ENCODE data around the gene PEAK1.

The PEAK1 gene

GRCh38 chr15:77419836-77420609, at the start of gene PEAK1:
Gene PEAK1 (minus strand): TSS chr15:77420104. CDS start chr15:77181926, 238,178 bp downstream.
- Histone ChIP-seq H3K4me1 (ENCODE audit: insufficient read depth, low read length) (peaks cover 33% of the 10 kb centered on the region), H3K9me3 (ENCODE audit: insufficient read depth, low read depth, low read length) (no peaks in the 10 kb centered on the region), H3K4me3 (ENCODE audit: low read length) (peak within 1 kb of the TSS; percentile 89), H3K27me3 (ENCODE audit: insufficient read depth, low read length) (0 out of 2 replicates have a peak, but pooled peaks cover 9% of the 10 kb centered on the region), H3K27ac (ENCODE audit: low read length) (peak within 1 kb of the TSS; percentile 80), H3K9ac (ENCODE audit: low read depth, low read length) (peak within 1 kb of the TSS; percentile 89), H3K36me3 (ENCODE audit: insufficient read depth, low read depth, low read length) (no peaks in the 10 kb centered on the region)

DNA sequence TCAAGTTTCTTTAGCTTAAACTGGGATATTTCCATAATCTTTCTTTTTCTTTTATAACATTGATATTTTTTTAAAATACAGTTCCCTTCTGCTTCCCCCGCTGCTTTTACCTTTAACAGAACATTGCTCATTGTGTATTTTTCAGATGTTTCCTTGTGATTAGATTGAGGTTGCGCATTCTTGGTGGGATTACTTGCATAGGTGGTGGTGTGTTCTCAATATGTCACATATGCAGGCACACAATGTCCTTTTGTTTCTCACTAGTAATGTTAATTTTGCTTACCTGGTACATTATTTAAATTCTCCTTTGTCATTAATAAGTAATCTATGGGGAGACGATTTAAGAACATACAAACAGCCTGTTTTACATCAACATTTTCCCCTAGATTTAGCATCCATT, 49.0 kb upstream of the PEAK1 start:
- peaks cover 75% of the 10 kb centered on the region for H3K36me3 ChIP-seq (ENCODE audit: insufficient read depth, low read depth, low read length)
- no peak overlapping the region for H3K9ac ChIP-seq (ENCODE audit: low read depth, low read length)
- H3K4me1 ChIP-seq (ENCODE audit: insufficient read depth, low read length), result peaks cover 29% of the 10 kb centered on the region
- H3K9me3 ChIP-seq (ENCODE audit: insufficient read depth, low read depth, low read length), result no peaks in the 10 kb centered on the region
- no peaks in the 10 kb centered on the region for H3K27me3 ChIP-seq (ENCODE audit: insufficient read depth, low read length)
- peak overlapping the region; percentile 11 for H3K27ac ChIP-seq (ENCODE audit: low read length)
- peak overlapping the region; percentile 23; the same call in 1 of the 2 replicates for H3K4me3 ChIP-seq (ENCODE audit: low read length)

DNA sequence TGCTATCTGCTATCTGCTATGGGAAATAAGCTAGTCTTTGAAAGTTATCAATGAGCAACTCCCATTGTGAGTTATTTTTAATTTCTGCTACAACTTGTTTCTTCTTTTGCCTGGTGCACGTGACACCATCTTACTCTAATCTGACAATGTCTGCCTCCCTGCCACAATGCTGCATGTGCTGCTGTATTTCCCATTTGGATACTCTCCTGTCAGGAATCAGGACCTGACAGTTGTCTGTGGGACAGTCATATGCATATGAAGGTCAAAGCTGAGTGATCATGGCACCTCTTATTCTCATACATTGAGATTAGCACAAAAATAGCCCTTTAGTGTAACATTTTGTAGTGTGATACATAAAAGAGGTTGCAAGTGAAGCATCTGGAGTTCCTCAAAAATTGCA, 46.6 kb upstream of the PEAK1 start:
- peaks cover 29% of the 10 kb centered on the region for H3K4me1 ChIP-seq (ENCODE audit: insufficient read depth, low read length)
- no peak overlapping the region for H3K4me3 ChIP-seq (ENCODE audit: low read length)
- peaks cover 66% of the 10 kb centered on the region for H3K36me3 ChIP-seq (ENCODE audit: insufficient read depth, low read depth, low read length)
- no peaks in the 10 kb centered on the region for H3K9me3 ChIP-seq (ENCODE audit: insufficient read depth, low read depth, low read length)
- H3K9ac ChIP-seq (ENCODE audit: low read depth, low read length), result no peak overlapping the region
- H3K27me3 ChIP-seq (ENCODE audit: insufficient read depth, low read length), result no peaks in the 10 kb centered on the region
- no peak overlapping the region for H3K27ac ChIP-seq (ENCODE audit: low read length)

GRCh38 chr15:77464129-77464865, 44.4 kb upstream of the PEAK1 start:
- Histone ChIP-seq H3K27me3 (ENCODE audit: insufficient read depth, low read length) (no peaks in the 10 kb centered on the region), H3K4me3 (ENCODE audit: low read length) (no peak overlapping the region), H3K9ac (ENCODE audit: low read depth, low read length) (no peak overlapping the region), H3K9me3 (ENCODE audit: insufficient read depth, low read depth, low read length) (no peaks in the 10 kb centered on the region), H3K36me3 (ENCODE audit: insufficient read depth, low read depth, low read length) (peaks cover 60% of the 10 kb centered on the region), H3K27ac (ENCODE audit: low read length) (no peak overlapping the region), H3K4me1 (ENCODE audit: insufficient read depth, low read length) (peaks cover 29% of the 10 kb centered on the region)

GRCh38 chr15:77461486-77461885, 41.6 kb upstream of the PEAK1 start:
- no peak overlapping the region for H3K9ac ChIP-seq (ENCODE audit: low read depth, low read length)
- H3K27ac ChIP-seq (ENCODE audit: low read length), result no peak overlapping the region
- peaks cover 10% of the 10 kb centered on the region for H3K4me1 ChIP-seq (ENCODE audit: insufficient read depth, low read length)
- H3K9me3 ChIP-seq (ENCODE audit: insufficient read depth, low read depth, low read length), result no peaks in the 10 kb centered on the region
- H3K4me3 ChIP-seq (ENCODE audit: low read length), result no peak overlapping the region
- no peaks in the 10 kb centered on the region for H3K27me3 ChIP-seq (ENCODE audit: insufficient read depth, low read length)
- peaks cover 54% of the 10 kb centered on the region for H3K36me3 ChIP-seq (ENCODE audit: insufficient read depth, low read depth, low read length)

DNA sequence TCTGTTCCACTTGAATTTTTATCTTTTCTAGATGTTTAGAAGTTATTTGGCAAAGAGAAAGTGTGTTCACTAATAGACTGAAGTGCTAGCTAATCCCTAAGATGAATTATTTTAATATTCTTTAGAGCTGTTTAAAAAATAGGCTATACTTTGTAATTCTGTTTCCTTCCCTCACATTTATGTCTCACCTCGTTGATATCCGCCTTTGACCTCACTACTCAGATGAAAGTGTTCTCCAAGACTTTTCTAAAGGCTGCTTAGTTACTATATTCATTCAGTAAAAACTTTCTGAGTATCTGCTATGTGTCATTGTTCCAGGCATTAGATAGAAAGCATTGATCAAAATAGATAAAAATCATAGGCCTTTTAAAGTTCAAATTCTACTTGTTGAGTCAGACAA, 39.1 kb upstream of the PEAK1 start:
- Histone ChIP-seq H3K9me3 (ENCODE audit: insufficient read depth, low read depth, low read length) (no peaks in the 10 kb centered on the region), H3K36me3 (ENCODE audit: insufficient read depth, low read depth, low read length) (peaks cover 36% of the 10 kb centered on the region), H3K27ac (ENCODE audit: low read length) (no peak overlapping the region), H3K9ac (ENCODE audit: low read depth, low read length) (no peak overlapping the region), H3K4me3 (ENCODE audit: low read length) (no peak overlapping the region), H3K4me1 (ENCODE audit: insufficient read depth, low read length) (peaks cover 8% of the 10 kb centered on the region; the same call in 1 of the 2 replicates), H3K27me3 (ENCODE audit: insufficient read depth, low read length) (no peaks in the 10 kb centered on the region)

DNA sequence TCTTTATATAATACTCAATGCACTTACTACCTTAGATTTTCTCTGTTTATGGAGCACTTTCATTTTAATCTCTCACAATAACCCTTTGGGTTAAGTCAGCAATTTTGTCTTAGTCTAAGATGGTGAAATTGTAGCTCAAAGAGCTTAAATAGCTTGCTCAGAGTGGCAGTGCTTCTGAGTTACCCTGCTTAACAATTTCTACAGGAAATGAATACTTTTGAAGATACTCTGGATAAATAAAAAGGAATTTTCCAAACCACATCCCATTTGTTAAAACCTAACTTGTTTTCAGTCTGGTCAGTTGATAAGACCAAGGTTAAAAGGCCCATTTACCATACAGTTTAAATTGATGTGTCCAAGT, 38.0 kb upstream of the PEAK1 start:
- Histone ChIP-seq H3K4me3 (ENCODE audit: low read length) (no peak overlapping the region), H3K27ac (ENCODE audit: low read length) (no peak overlapping the region), H3K9me3 (ENCODE audit: insufficient read depth, low read depth, low read length) (no peaks in the 10 kb centered on the region), H3K4me1 (ENCODE audit: insufficient read depth, low read length) (peaks cover 8% of the 10 kb centered on the region; the same call in 1 of the 2 replicates), H3K36me3 (ENCODE audit: insufficient read depth, low read depth, low read length) (peaks cover 31% of the 10 kb centered on the region), H3K27me3 (ENCODE audit: insufficient read depth, low read length) (no peaks in the 10 kb centered on the region), H3K9ac (ENCODE audit: low read depth, low read length) (no peak overlapping the region)

GRCh38 chr15:77457191-77457904, 37.4 kb upstream of the PEAK1 start:
- no peak overlapping the region for H3K4me3 ChIP-seq (ENCODE audit: low read length)

GRCh38 chr15:77456746-77457145, 36.8 kb upstream of the PEAK1 start:
- H3K36me3 ChIP-seq (ENCODE audit: insufficient read depth, low read depth, low read length), result peaks cover 24% of the 10 kb centered on the region
- no peaks in the 10 kb centered on the region for H3K9me3 ChIP-seq (ENCODE audit: insufficient read depth, low read depth, low read length)
- peaks cover 8% of the 10 kb centered on the region; the same call in 1 of the 2 replicates for H3K4me1 ChIP-seq (ENCODE audit: insufficient read depth, low read length)
- H3K27me3 ChIP-seq (ENCODE audit: insufficient read depth, low read length), result no peaks in the 10 kb centered on the region
- H3K27ac ChIP-seq (ENCODE audit: low read length), result no peak overlapping the region
- H3K4me3 ChIP-seq (ENCODE audit: low read length), result no peak overlapping the region
- peak overlapping the region; percentile 8; the same call in 1 of the 2 replicates for H3K9ac ChIP-seq (ENCODE audit: low read depth, low read length)

More at GRCh38 chr15:77457191-77457904, 37.4 kb upstream of the PEAK1 start:
- Histone ChIP-seq H3K9me3 (ENCODE audit: insufficient read depth, low read depth, low read length) (no peaks in the 10 kb centered on the region), H3K36me3 (ENCODE audit: insufficient read depth, low read depth, low read length) (peaks cover 29% of the 10 kb centered on the region), H3K27me3 (ENCODE audit: insufficient read depth, low read length) (no peaks in the 10 kb centered on the region), H3K4me1 (ENCODE audit: insufficient read depth, low read length) (peaks cover 8% of the 10 kb centered on the region; the same call in 1 of the 2 replicates), H3K9ac (ENCODE audit: low read depth, low read length) (peak overlapping the region; percentile 8; the same call in 1 of the 2 replicates), H3K27ac (ENCODE audit: low read length) (no peak overlapping the region)

- Histone ChIP-seq H3K27me3 (ENCODE audit: insufficient read depth, low read length) (no peaks in the 10 kb centered on the region), H3K36me3 (ENCODE audit: insufficient read depth, low read depth, low read length) (peaks cover 25% of the 10 kb centered on the region), H3K9ac (ENCODE audit: low read depth, low read length) (no peak overlapping the region), H3K9me3 (ENCODE audit: insufficient read depth, low read depth, low read length) (no peaks in the 10 kb centered on the region; the same call in 1 of the 2 replicates), H3K4me3 (ENCODE audit: low read length) (no peak overlapping the region), H3K4me1 (ENCODE audit: insufficient read depth, low read length) (peaks cover 8% of the 10 kb centered on the region; the same call in 1 of the 2 replicates), H3K27ac (ENCODE audit: low read length) (no peak overlapping the region)
These were observed 35.9 kb upstream of the PEAK1 start for GRCh38 chr15:77455696-77456321.

- Histone ChIP-seq H3K9ac (ENCODE audit: low read depth, low read length) (no peak overlapping the region), H3K4me3 (ENCODE audit: low read length) (no peak overlapping the region), H3K27me3 (ENCODE audit: insufficient read depth, low read length) (no peaks in the 10 kb centered on the region), H3K4me1 (ENCODE audit: insufficient read depth, low read length) (peaks cover 8% of the 10 kb centered on the region; the same call in 1 of the 2 replicates), H3K27ac (ENCODE audit: low read length) (no peak overlapping the region), H3K36me3 (ENCODE audit: insufficient read depth, low read depth, low read length) (peaks cover 24% of the 10 kb centered on the region), H3K9me3 (ENCODE audit: insufficient read depth, low read depth, low read length) (no peaks in the 10 kb centered on the region; the same call in 1 of the 2 replicates)
These were observed 35.0 kb upstream of the PEAK1 start for GRCh38 chr15:77454951-77455350.
